Astrocyte (in vitro differentiated cells and primary cell): ENCODE data around the gene BLZF1. TPM values are rescaled to one million over a fixed set of nuclear protein-coding genes. Genes with fewer than 3 reads are reported as not detected.

Experiments
- DNase-seq: peaks from one replicate; pipeline ENCODE4 v3.0.0-alpha.2; 2010; ENCODE audit warnings: low read depth
- FAIRE-seq: peaks from 2 replicates; lab custom pipeline; 2011; peaks lifted over from hg19 to GRCh38; lab: Jason Lieb, UNC
- H2AFZ ChIP-seq: 2 replicates; pipeline ENCODE4 v1.6.0; 2012; ENCODE audit warnings: low read depth, low read length, inconsistent platforms
- H3K27ac ChIP-seq: 2 replicates; pipeline ENCODE4 v1.5.1; 2011; ENCODE audit warnings: low read depth, low read length, inconsistent platforms
- H3K27me3 ChIP-seq: 2 replicates; pipeline ENCODE4 v1.6.0; 2011; ENCODE audit warnings: low read length, inconsistent platforms; ENCODE audit not compliant: insufficient read depth
- H3K36me3 ChIP-seq: 2 replicates; pipeline ENCODE4 v1.5.1; 2011; ENCODE audit warnings: low read length, inconsistent platforms; ENCODE audit not compliant: insufficient read depth
- H3K4me1 ChIP-seq: 2 replicates; pipeline ENCODE4 v1.5.1; 2011; ENCODE audit warnings: low read length, inconsistent platforms; ENCODE audit not compliant: insufficient read depth
- H3K4me2 ChIP-seq: 2 replicates; pipeline ENCODE4 v1.6.0; 2012; ENCODE audit warnings: low read length, inconsistent platforms
- H3K4me3 ChIP-seq: 2 replicates; pipeline ENCODE4 v1.5.1; 2011; ENCODE audit warnings: low read depth, mild to moderate bottlenecking, low read length, inconsistent platforms; ENCODE audit not compliant: insufficient read depth
- H3K79me2 ChIP-seq: 2 replicates; pipeline ENCODE4 v1.6.0; 2012; ENCODE audit warnings: mild to moderate bottlenecking, low read length, inconsistent platforms; ENCODE audit not compliant: insufficient read depth
- H3K9ac ChIP-seq: 2 replicates; pipeline ENCODE4 v1.6.0; 2012; ENCODE audit warnings: mild to moderate bottlenecking, low read length, inconsistent platforms
- H3K9me3 ChIP-seq: 2 replicates; pipeline ENCODE4 v1.5.1; 2012; ENCODE audit warnings: low read depth, mild to moderate bottlenecking, low read length, inconsistent platforms; ENCODE audit not compliant: insufficient read depth
- H4K20me1 ChIP-seq: 2 replicates; pipeline ENCODE4 v1.6.0; 2012; ENCODE audit warnings: low read length, inconsistent platforms; ENCODE audit not compliant: insufficient read depth
- H3K27ac Mint-ChIP-seq: one replicate; pipeline ENCODE4 v1.8.0; 2021; ENCODE audit warnings: mild to moderate bottlenecking, mixed read lengths; ENCODE audit not compliant: unreplicated experiment
- H3K27me3 Mint-ChIP-seq: one replicate; pipeline ENCODE4 v1.8.0; 2021; ENCODE audit warnings: low read depth, mixed read lengths; ENCODE audit not compliant: unreplicated experiment
- H3K36me3 Mint-ChIP-seq: one replicate; pipeline ENCODE4 v1.8.0; 2021; ENCODE audit warnings: low read depth, mixed read lengths; ENCODE audit not compliant: unreplicated experiment
- H3K4me1 Mint-ChIP-seq: one replicate; pipeline ENCODE4 v1.8.0; 2021; ENCODE audit warnings: low read depth, mixed read lengths; ENCODE audit not compliant: unreplicated experiment
- H3K4me3 Mint-ChIP-seq: one replicate; pipeline ENCODE4 v1.8.0; 2021; ENCODE audit warnings: mild to moderate bottlenecking, moderate library complexity, mixed read lengths; ENCODE audit not compliant: unreplicated experiment
- H3K9me3 Mint-ChIP-seq: one replicate; pipeline ENCODE4 v1.8.0; 2021; ENCODE audit warnings: mild to moderate bottlenecking, mixed read lengths; ENCODE audit not compliant: unreplicated experiment
- CTCF ChIP-seq: IDR thresholded peaks from 2 replicates; pipeline ENCODE4 v1.5.1; 2011; ENCODE audit warnings: low read depth, mild to moderate bottlenecking, inconsistent platforms, low read length, moderate library complexity; ENCODE audit not compliant: insufficient read depth
- EZH2 ChIP-seq: IDR thresholded peaks from 2 replicates; pipeline ENCODE4 v1.6.1; 2012; ENCODE audit warnings: mild to moderate bottlenecking, low read length, inconsistent platforms; ENCODE audit not compliant: insufficient read depth
- total RNA-seq: library from RNA; stranded (reverse); gene quantifications from 2 replicates; pipeline ENCODE4 v1.2.1, GENCODE V29; 2021

Gene BLZF1
- total RNA-seq, 1 donor from 2014 or later = 52.0 TPM

- peak overlapping the region; percentile 71 for H2AFZ ChIP-seq
- peaks cover 32% of the 10 kb centered on the region for H3K4me1 Mint-ChIP-seq
- peaks cover 67% of the 10 kb centered on the region for H3K79me2 ChIP-seq
- DNase-seq (no peak), FAIRE-seq (no peak)
- H3K27me3 ChIP-seq = no peaks in the 10 kb centered on the region
- H4K20me1 ChIP-seq = no peaks in the 10 kb centered on the region
- peak overlapping the region; percentile 98 for H3K4me3 ChIP-seq
- H3K36me3 ChIP-seq = peaks cover 13% of the 10 kb centered on the region
- peak overlapping the region; percentile 91 for H3K27ac ChIP-seq
- H3K4me1 ChIP-seq = peaks cover 23% of the 10 kb centered on the region
- TF ChIP-seq EZH2 = no peak
- H3K9me3 ChIP-seq = no peaks in the 10 kb centered on the region
- peaks cover 4% of the 10 kb centered on the region for H3K36me3 Mint-ChIP-seq
- no peak overlapping the region for H3K27ac Mint-ChIP-seq
- H3K9me3 Mint-ChIP-seq = no peaks in the 10 kb centered on the region
- H3K9ac ChIP-seq = peak overlapping the region; percentile 96
- H3K4me2 ChIP-seq = peak overlapping the region; percentile 86
- H3K27me3 Mint-ChIP-seq = no peaks in the 10 kb centered on the region
- no peak overlapping the region for H3K4me3 Mint-ChIP-seq
These were observed 804 bp upstream of the BLZF1 start for GRCh38 chr1:169367096-169367685.

DNA sequence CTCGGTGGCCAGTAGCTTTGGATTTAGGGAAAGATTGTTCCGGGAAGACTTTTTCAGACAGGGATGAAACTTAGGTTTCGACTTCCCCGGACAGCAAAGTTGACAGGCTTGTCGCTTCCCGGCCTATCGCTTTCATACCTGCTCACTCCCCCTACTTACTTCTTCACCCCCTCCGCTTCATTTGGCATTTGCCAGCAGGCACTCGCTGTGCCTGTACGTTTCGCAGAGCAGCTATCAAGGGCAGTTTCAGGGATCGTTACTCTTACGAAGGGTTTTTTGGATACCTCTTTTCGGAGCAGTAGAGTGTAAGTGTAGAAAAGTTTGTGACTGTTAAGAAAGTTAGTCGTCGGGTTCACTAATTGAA is 393 bp downstream of the BLZF1 start:
- no peak overlapping the region for H3K27ac Mint-ChIP-seq
- H3K9me3 ChIP-seq = no peaks in the 10 kb centered on the region
- H3K4me3 Mint-ChIP-seq = no peak overlapping the region
- peaks cover 28% of the 10 kb centered on the region for H3K4me1 Mint-ChIP-seq
- DNase-seq (peak; percentile 10), FAIRE-seq (peak; percentile 34)
- H3K4me1 ChIP-seq = peaks cover 16% of the 10 kb centered on the region
- H3K9me3 Mint-ChIP-seq = no peaks in the 10 kb centered on the region
- H3K36me3 Mint-ChIP-seq = peaks cover 5% of the 10 kb centered on the region
- peaks cover 4% of the 10 kb centered on the region for H4K20me1 ChIP-seq
- peak overlapping the region; percentile 91 for H3K27ac ChIP-seq
- TF ChIP-seq EZH2 = no peak
- no peak for TF ChIP-seq CTCF
- peak overlapping the region; percentile 59 for H2AFZ ChIP-seq
- peaks cover 73% of the 10 kb centered on the region for H3K79me2 ChIP-seq
- H3K4me2 ChIP-seq = peak overlapping the region; percentile 86
- H3K9ac ChIP-seq = peak overlapping the region; percentile 96
- H3K4me3 ChIP-seq = peak overlapping the region; percentile 98
- H3K27me3 Mint-ChIP-seq = no peaks in the 10 kb centered on the region
- H3K27me3 ChIP-seq = no peaks in the 10 kb centered on the region
- peaks cover 17% of the 10 kb centered on the region for H3K36me3 ChIP-seq

- H3K36me3 ChIP-seq = peaks cover 21% of the 10 kb centered on the region
- H3K27ac ChIP-seq = no peak overlapping the region
- H3K27me3 Mint-ChIP-seq = no peaks in the 10 kb centered on the region
- no peaks in the 10 kb centered on the region for H3K9me3 Mint-ChIP-seq
- no peak for FAIRE-seq
- peaks cover 4% of the 10 kb centered on the region for H4K20me1 ChIP-seq
- no peaks in the 10 kb centered on the region for H3K27me3 ChIP-seq
- no peak overlapping the region for H3K4me3 ChIP-seq
- H3K4me1 ChIP-seq = peaks cover 7% of the 10 kb centered on the region
- H3K79me2 ChIP-seq = peaks cover 76% of the 10 kb centered on the region
- H3K9ac ChIP-seq = no peak overlapping the region
- peaks cover 5% of the 10 kb centered on the region for H3K36me3 Mint-ChIP-seq
- peaks cover 12% of the 10 kb centered on the region for H3K4me1 Mint-ChIP-seq
- no peak overlapping the region for H2AFZ ChIP-seq
- H3K4me2 ChIP-seq = no peak overlapping the region
- no peaks in the 10 kb centered on the region for H3K9me3 ChIP-seq
- TF ChIP-seq CTCF (no peak), EZH2 (no peak)
- DNase-seq = no peak
- H3K27ac Mint-ChIP-seq = no peak overlapping the region
- no peak overlapping the region for H3K4me3 Mint-ChIP-seq
These were observed 3.4 kb downstream of the BLZF1 start for GRCh38 chr1:169371404-169371803.
